CD4-positive, alpha-beta memory T cell (primary cell): ENCODE data around the gene FER. TPM values are rescaled to one million over a fixed set of nuclear protein-coding genes. Genes with fewer than 3 reads are reported as not detected.
"Not testable (repeated sequence)": the region's sequence is repeated elsewhere in the genome, so short reads cannot be mapped to it uniquely, and the experiment has no call there.

ENCODE experiments used
- CTCF ChIA-PET: fragments of 350-600 bp; sonication (Branson Sonifier 250); formaldehyde crosslinking; loops from one replicate; lab custom pipeline; 2021; ENCODE audit warnings: inconsistent platforms; ENCODE audit not compliant: partially characterized antibody; lab: Charles Lee
- POLR2A ChIA-PET: fragments of 350-600 bp; sonication (Branson Sonifier 250); formaldehyde crosslinking; loops from one replicate; lab custom pipeline; 2021; ENCODE audit not compliant: partially characterized antibody; lab: Charles Lee
- DNase-seq, 5 donors: peaks; one replicate each; pipeline versions ENCODE4 v3.0.0 to v3.0.0-alpha.2; 2020 to 2022; ENCODE audit warnings: mixed read lengths in 1 of 5
- H3K27ac ChIP-seq: one replicate; pipeline ENCODE4 v1.7.0; 2013; ENCODE audit warnings: low read depth, low read length
- H3K27me3 ChIP-seq: 2 replicates; pipeline ENCODE4 v1.7.0; 2013; ENCODE audit warnings: mild to moderate bottlenecking, low read length, moderate library complexity; ENCODE audit not compliant: insufficient read depth
- H3K36me3 ChIP-seq: 2 replicates; pipeline ENCODE4 v1.7.0; 2013; ENCODE audit warnings: mild to moderate bottlenecking, low read length, moderate library complexity; ENCODE audit not compliant: insufficient read depth
- H3K4me1 ChIP-seq: 2 replicates; pipeline ENCODE4 v1.7.0; 2013; ENCODE audit warnings: mild to moderate bottlenecking, low read length, moderate library complexity; ENCODE audit not compliant: insufficient read depth
- H3K4me3 ChIP-seq, 2 donors: one replicate each; pipeline ENCODE4 v1.7.0; 2013; ENCODE audit warnings: low read length in 2 of 2, mild to moderate bottlenecking in 1 of 2
- H3K9me3 ChIP-seq, 2 donors: one replicate each; pipeline ENCODE4 v1.7.0; 2013; ENCODE audit warnings: low read length in 2 of 2, control low read depth in 1 of 2; ENCODE audit not compliant: control insufficient read depth in 1 of 2
- H3K27ac Mint-ChIP-seq, 7 donors: one replicate each; pipeline ENCODE4 v1.8.0; 2020 to 2021; ENCODE audit warnings: mixed read lengths in 7 of 7, mild to moderate bottlenecking in 6 of 7, inconsistent platforms in 3 of 7, moderate library complexity in 3 of 7
- H3K27me3 Mint-ChIP-seq, 2 donors: one replicate each; pipeline ENCODE4 v1.8.0; 2020 to 2021; ENCODE audit warnings: mixed read lengths in 2 of 2
- H3K36me3 Mint-ChIP-seq, 2 donors: one replicate each; pipeline ENCODE4 v1.8.0; 2020 to 2021; ENCODE audit warnings: mixed read lengths in 2 of 2, inconsistent platforms in 1 of 2, mild to moderate bottlenecking in 1 of 2
- H3K4me1 Mint-ChIP-seq, 4 donors: one replicate each; pipeline ENCODE4 v1.8.0; 2020 to 2021; ENCODE audit warnings: mixed read lengths in 4 of 4, mild to moderate bottlenecking in 1 of 4
- H3K4me3 Mint-ChIP-seq, 8 donors: one replicate each; pipeline ENCODE4 v1.8.0; 2020 to 2021; ENCODE audit warnings: mixed read lengths in 8 of 8, mild to moderate bottlenecking in 7 of 8, moderate library complexity in 6 of 8, inconsistent platforms in 3 of 8
- H3K9me3 Mint-ChIP-seq, 8 donors: one replicate each; pipeline ENCODE4 v1.8.0; 2020 to 2021; ENCODE audit warnings: mixed read lengths in 8 of 8, mild to moderate bottlenecking in 5 of 8, inconsistent platforms in 3 of 8, moderate library complexity in 1 of 8
- intact Hi-C: fragments of 100-400 bp; cut with micrococcal nuclease; formaldehyde crosslinking; loops from one replicate; pipeline ENCODE4 v1.15.1; 2023
- polyA plus RNA-seq, 2 donors: library from polyadenylated mRNA; unstranded; fragments of 300-500 nt; fragmentation: Illumina TruSeq; gene quantifications; one replicate each; pipeline ENCODE4 v1.2.3, GENCODE V29; 2021
- total RNA-seq, 2 experiments: library from RNA; stranded (reverse); gene quantifications; one replicate each; pipeline ENCODE4 v1.2.3, GENCODE V29; 2021

Gene FER
- total RNA-seq = 10 to 100 TPM; 10.7 to 11.3 TPM
- polyA plus RNA-seq = 1 to 10 TPM; 6.1 to 9.9 TPM

GRCh38 chr5:108747774-108748400, at the start of gene FER:
TSS of gene FER (plus strand) at chr5:108747897. CDS start at chr5:108798183, 50,286 bp downstream.
- Mint-ChIP-seq H3K27me3 (peaks cover 0 to 5% of the 10 kb centered on the region in 2 donors), H3K36me3 (peaks cover 0 to 8% of the 10 kb centered on the region in 2 donors), H3K9me3 (no peaks in the 10 kb centered on the region), H3K4me3 (peak within 1 kb of the TSS; percentile 91 to 94 (median 92)), H3K27ac (peak within 1 kb of the TSS; percentile 88 to 98 (median 97)), H3K4me1 (peaks cover 7 to 20% (median 12%) of the 10 kb centered on the region in 4 donors)
- Histone ChIP-seq H3K4me1 (peaks cover 19% of the 10 kb centered on the region), H3K27me3 (no peaks in the 10 kb centered on the region), H3K27ac (peak within 1 kb of the TSS; percentile 86), H3K9me3 (no peaks in the 10 kb centered on the region), H3K36me3 (no peaks in the 10 kb centered on the region), H3K4me3 (peak within 1 kb of the TSS; percentile 82 to 87)
- POLR2A ChIA-PET = interaction anchor here (0.8 to 2.8 kb wide), 7 partner anchors 11 to 942 kb away, joined by 3 to 18 read pairs (median 5); partner anchors contain the start of genes FBXL17 and MAN2A1
- CTCF ChIA-PET = interaction anchor here (0.7 to 0.8 kb wide), 2 partner anchors 19 to 807 kb away, joined by 3 to 5 read pairs; no protein-coding TSS in a partner anchor
- peak; percentile 73 to 87 (median 78) for DNase-seq
- intact Hi-C loops = loop anchor here (1.0 to 2.0 kb wide), 5 partner anchors 20 to 1991 kb away; partner anchors contain the start of genes FBXL17, MAN2A1 and SLC25A46

- H3K27ac ChIP-seq, H3K9me3 Mint-ChIP-seq, H3K27me3 ChIP-seq, DNase-seq, intact Hi-C loops, H3K36me3 ChIP-seq, H3K27ac Mint-ChIP-seq, H3K4me3 Mint-ChIP-seq, CTCF ChIA-PET, H3K27me3 Mint-ChIP-seq, POLR2A ChIA-PET, H3K4me1 ChIP-seq, H3K4me3 ChIP-seq, H3K4me1 Mint-ChIP-seq, H3K9me3 ChIP-seq, H3K36me3 Mint-ChIP-seq: not testable (repeated sequence)
These were observed 47.3 kb upstream of the FER start for GRCh38 chr5:108700388-108700787.

GRCh38 chr5:108700930-108701329, 46.8 kb upstream of the FER start:
- no peaks in the 10 kb centered on the region for H3K4me1 ChIP-seq
- no peaks in the 10 kb centered on the region for H3K36me3 ChIP-seq
- intact Hi-C loops = no loop called here
- CTCF ChIA-PET = no interaction called here
- no peak overlapping the region for H3K27ac ChIP-seq
- POLR2A ChIA-PET = no interaction called here
- no peak overlapping the region for H3K4me3 ChIP-seq
- H3K27me3 ChIP-seq = no peaks in the 10 kb centered on the region
- no peaks in the 10 kb centered on the region for H3K36me3 Mint-ChIP-seq
- no peaks in the 10 kb centered on the region for H3K27me3 Mint-ChIP-seq
- no peak for DNase-seq
- no peak overlapping the region for H3K27ac Mint-ChIP-seq
- H3K9me3 ChIP-seq = no peaks in the 10 kb centered on the region
- no peaks in the 10 kb centered on the region for H3K9me3 Mint-ChIP-seq
- H3K4me3 Mint-ChIP-seq = no peak overlapping the region
- no peaks in the 10 kb centered on the region for H3K4me1 Mint-ChIP-seq

- Mint-ChIP-seq H3K27ac (no peak overlapping the region), H3K4me3 (no peak overlapping the region), H3K27me3 (peaks cover 0 to 3% of the 10 kb centered on the region in 2 donors), H3K4me1 (no peaks in the 10 kb centered on the region), H3K36me3 (no peaks in the 10 kb centered on the region), H3K9me3 (no peaks in the 10 kb centered on the region)
- POLR2A ChIA-PET = no interaction called here
- CTCF ChIA-PET = no interaction called here
- no peaks in the 10 kb centered on the region for H3K4me1 ChIP-seq
- no peak overlapping the region for H3K27ac ChIP-seq
- no peak for DNase-seq
- no peaks in the 10 kb centered on the region for H3K36me3 ChIP-seq
- no peak overlapping the region for H3K4me3 ChIP-seq
- no peaks in the 10 kb centered on the region for H3K27me3 ChIP-seq
- no peaks in the 10 kb centered on the region for H3K9me3 ChIP-seq
- intact Hi-C loops = no loop called here
These were observed 45.2 kb upstream of the FER start for GRCh38 chr5:108702546-108702945.

- Mint-ChIP-seq H3K27me3 (peaks cover 2 to 4% of the 10 kb centered on the region in 2 donors), H3K27ac (no peak overlapping the region), H3K4me3 (no peak overlapping the region), H3K4me1 (no peaks in the 10 kb centered on the region), H3K36me3 (no peaks in the 10 kb centered on the region), H3K9me3 (no peaks in the 10 kb centered on the region)
- no peaks in the 10 kb centered on the region for H3K4me1 ChIP-seq
- no peaks in the 10 kb centered on the region for H3K27me3 ChIP-seq
- H3K36me3 ChIP-seq = no peaks in the 10 kb centered on the region
- H3K9me3 ChIP-seq = no peaks in the 10 kb centered on the region
- CTCF ChIA-PET = no interaction called here
- intact Hi-C loops = no loop called here
- no peak for DNase-seq
- POLR2A ChIA-PET = no interaction called here
- no peak overlapping the region for H3K4me3 ChIP-seq
- no peak overlapping the region for H3K27ac ChIP-seq
These were observed 44.4 kb upstream of the FER start for GRCh38 chr5:108703313-108703712.

- no peak for DNase-seq
- Histone ChIP-seq H3K4me3 (no peak overlapping the region), H3K27ac (no peak overlapping the region), H3K9me3 (no peaks in the 10 kb centered on the region), H3K4me1 (no peaks in the 10 kb centered on the region), H3K27me3 (no peaks in the 10 kb centered on the region), H3K36me3 (no peaks in the 10 kb centered on the region)
- no peaks in the 10 kb centered on the region for H3K4me1 Mint-ChIP-seq
- peaks cover 6 to 11% of the 10 kb centered on the region in 2 donors for H3K27me3 Mint-ChIP-seq
- ChIA-PET CTCF (no interaction called here), POLR2A (no interaction called here)
- intact Hi-C loops = no loop called here
- no peaks in the 10 kb centered on the region for H3K36me3 Mint-ChIP-seq
- H3K9me3 Mint-ChIP-seq = no peaks in the 10 kb centered on the region
- H3K27ac Mint-ChIP-seq = no peak overlapping the region
- H3K4me3 Mint-ChIP-seq = no peak overlapping the region
These were observed 40.6 kb upstream of the FER start for GRCh38 chr5:108707141-108707540.

GRCh38 chr5:108711898-108712297, 35.8 kb upstream of the FER start:
- POLR2A ChIA-PET = no interaction called here
- no peaks in the 10 kb centered on the region for H3K9me3 Mint-ChIP-seq

More at GRCh38 chr5:108711898-108712297, 35.8 kb upstream of the FER start:
- Mint-ChIP-seq H3K4me3 (no peak overlapping the region), H3K4me1 (no peaks in the 10 kb centered on the region), H3K27me3 (peaks cover 9 to 15% of the 10 kb centered on the region in 2 donors), H3K36me3 (no peaks in the 10 kb centered on the region), H3K27ac (no peak overlapping the region)
- CTCF ChIA-PET = no interaction called here
- H3K4me1 ChIP-seq = no peaks in the 10 kb centered on the region
- intact Hi-C loops = no loop called here
- H3K9me3 ChIP-seq = no peaks in the 10 kb centered on the region
- peaks cover 6% of the 10 kb centered on the region for H3K27me3 ChIP-seq
- DNase-seq = no peak
- no peaks in the 10 kb centered on the region for H3K36me3 ChIP-seq
- no peak overlapping the region for H3K4me3 ChIP-seq
- H3K27ac ChIP-seq = no peak overlapping the region
